Measurements from ENCODE around the gene DAB2IP.

DNA sequence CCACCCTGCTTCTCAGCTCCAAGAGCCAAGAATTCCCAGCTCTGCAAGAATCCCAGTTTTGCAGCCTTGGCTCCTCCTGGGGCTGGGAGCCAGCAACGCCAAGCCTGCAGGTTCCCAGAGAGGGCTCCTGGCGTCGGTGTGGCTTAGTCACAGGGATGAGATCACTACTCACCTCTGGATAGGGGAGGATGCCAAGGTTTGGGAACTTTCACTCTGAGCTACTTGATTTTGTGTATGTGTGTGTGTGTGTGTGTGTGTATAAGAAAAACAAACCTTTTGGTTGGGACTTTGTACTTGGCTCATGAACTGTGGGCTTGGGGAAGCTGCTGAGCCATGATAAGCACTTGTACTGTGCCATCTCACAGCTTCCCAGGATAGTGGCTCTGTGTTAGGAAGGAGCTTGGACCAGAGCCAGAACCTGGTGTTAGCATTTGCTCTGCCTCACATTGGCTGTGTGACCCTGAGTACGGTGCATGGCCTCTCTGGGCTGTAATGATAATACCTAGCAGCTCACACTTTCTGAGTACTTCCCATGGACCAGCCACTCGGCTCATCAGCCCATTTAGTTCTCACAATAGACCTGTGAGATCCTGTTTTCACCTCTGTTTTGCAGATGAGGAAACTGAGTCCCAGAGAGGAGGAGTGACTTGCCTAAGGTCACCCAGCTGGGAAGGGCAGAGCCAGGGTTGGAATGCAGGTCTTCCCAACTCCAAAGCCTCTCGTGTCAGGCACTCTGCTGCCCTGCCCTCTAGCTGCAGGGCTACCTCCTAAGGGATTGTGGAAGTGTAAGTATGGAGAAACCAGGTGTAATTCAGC lies 41.4 kb upstream of the DAB2IP start:
- TF ChIP-seq, protein P1, sequence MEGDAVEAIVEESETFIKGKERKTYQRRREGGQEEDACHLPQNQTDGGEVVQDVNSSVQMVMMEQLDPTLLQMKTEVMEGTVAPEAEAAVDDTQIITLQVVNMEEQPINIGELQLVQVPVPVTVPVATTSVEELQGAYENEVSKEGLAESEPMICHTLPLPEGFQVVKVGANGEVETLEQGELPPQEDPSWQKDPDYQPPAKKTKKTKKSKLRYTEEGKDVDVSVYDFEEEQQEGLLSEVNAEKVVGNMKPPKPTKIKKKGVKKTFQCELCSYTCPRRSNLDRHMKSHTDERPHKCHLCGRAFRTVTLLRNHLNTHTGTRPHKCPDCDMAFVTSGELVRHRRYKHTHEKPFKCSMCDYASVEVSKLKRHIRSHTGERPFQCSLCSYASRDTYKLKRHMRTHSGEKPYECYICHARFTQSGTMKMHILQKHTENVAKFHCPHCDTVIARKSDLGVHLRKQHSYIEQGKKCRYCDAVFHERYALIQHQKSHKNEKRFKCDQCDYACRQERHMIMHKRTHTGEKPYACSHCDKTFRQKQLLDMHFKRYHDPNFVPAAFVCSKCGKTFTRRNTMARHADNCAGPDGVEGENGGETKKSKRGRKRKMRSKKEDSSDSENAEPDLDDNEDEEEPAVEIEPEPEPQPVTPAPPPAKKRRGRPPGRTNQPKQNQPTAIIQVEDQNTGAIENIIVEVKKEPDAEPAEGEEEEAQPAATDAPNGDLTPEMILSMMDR (IDR thresholded peaks at IDR 0.05) = no peak
- no peak for TF ChIP-seq POLR2A (IDR thresholded peaks at IDR 0.05)

All from upper lobe of left lung (tissue), 4 donors.